Choroid plexus epithelial cell (primary cell): ENCODE data around the gene PPP1R7.

Experiments
- DNase-seq: peaks from one replicate; pipeline ENCODE4 v3.0.0-alpha.2; 2010; ENCODE audit warnings: low read depth
- H3K4me3 ChIP-seq: 2 replicates; pipeline ENCODE4 v1.5.1; 2011; ENCODE audit warnings: low read depth, mild to moderate bottlenecking, control low read depth, low read length, moderate library complexity
- TF ChIP-seq, protein P1 (sequence below): conservative IDR thresholded peaks from 2 replicates; pipeline ENCODE4 v1.5.1; 2011; ENCODE audit warnings: low read depth, mild to moderate bottlenecking, control low read depth, inconsistent platforms, low read length, moderate library complexity

The PPP1R7 gene

GRCh38 chr2:241229563-241230401 is 79.5 kb downstream of the PPP1R7 start:
- TF ChIP-seq, protein P1, sequence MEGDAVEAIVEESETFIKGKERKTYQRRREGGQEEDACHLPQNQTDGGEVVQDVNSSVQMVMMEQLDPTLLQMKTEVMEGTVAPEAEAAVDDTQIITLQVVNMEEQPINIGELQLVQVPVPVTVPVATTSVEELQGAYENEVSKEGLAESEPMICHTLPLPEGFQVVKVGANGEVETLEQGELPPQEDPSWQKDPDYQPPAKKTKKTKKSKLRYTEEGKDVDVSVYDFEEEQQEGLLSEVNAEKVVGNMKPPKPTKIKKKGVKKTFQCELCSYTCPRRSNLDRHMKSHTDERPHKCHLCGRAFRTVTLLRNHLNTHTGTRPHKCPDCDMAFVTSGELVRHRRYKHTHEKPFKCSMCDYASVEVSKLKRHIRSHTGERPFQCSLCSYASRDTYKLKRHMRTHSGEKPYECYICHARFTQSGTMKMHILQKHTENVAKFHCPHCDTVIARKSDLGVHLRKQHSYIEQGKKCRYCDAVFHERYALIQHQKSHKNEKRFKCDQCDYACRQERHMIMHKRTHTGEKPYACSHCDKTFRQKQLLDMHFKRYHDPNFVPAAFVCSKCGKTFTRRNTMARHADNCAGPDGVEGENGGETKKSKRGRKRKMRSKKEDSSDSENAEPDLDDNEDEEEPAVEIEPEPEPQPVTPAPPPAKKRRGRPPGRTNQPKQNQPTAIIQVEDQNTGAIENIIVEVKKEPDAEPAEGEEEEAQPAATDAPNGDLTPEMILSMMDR = no peak
- DNase-seq = no peak
- H3K4me3 ChIP-seq = no peak overlapping the region

- TF ChIP-seq, protein P1 = no peak
- no peak overlapping the region for H3K4me3 ChIP-seq
- no peak for DNase-seq
Measured at GRCh38 chr2:241230435-241230834, 80.2 kb downstream of the PPP1R7 start.

DNA sequence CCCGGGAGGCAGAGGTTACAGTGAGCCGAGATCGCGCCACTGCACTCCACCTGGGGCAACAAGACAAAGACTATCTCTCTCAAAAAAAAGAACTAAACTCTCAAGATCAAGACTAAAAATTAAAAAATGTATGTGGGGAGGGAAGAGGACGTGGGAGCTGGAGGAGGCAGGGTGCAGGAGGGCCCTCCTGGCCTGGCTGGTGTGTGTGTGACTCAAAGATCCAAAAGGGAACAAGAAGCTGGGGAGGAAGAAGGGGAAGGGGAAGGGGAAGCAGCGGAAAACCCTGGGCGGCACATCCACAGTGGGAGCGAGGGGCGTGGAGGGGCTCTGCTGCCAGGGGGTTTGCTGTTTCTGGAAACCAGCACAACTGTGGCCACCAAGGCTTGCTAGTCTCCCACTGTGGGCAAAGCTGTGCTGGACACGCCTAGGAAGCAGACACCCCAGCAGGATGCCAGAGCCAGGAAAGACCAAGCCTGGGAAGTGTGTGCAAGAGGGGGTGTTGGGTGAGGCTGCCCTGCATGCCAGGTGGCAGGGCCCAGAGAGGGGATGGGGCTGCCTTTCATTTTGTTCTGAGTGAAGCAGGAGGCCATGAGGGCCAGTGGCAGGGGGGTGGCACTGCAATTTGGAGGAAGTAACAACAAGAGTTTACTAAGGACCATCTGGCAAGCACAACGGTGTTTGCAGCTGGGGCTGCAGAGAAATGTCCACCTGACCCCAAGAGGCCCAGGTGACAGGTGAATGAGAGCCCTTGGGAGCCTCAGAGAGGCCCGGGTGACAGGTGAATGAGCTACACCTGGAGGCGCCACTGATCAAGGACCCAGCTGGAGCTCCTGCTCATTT is 82.7 kb downstream of the PPP1R7 start:
- DNase-seq = no peak
- no peak overlapping the region for H3K4me3 ChIP-seq
- TF ChIP-seq, protein P1 = no peak
